Sigmoid colon (tissue), 4 donors: Measurements from ENCODE around the gene GALNT12.

ENCODE experiments used
- CTCF ChIP-seq, 4 experiments: fragments of 450-650 bp in 3 of 4; fragments of 200-600 bp in 1 of 4; IDR thresholded peaks; one replicate each; pipeline ENCODE4 v1.5.1; 2016 to 2019; ENCODE audit warnings: antibody characterized with exemption in 4 of 4, mild to moderate bottlenecking in 3 of 4, moderate library complexity in 2 of 4
- EP300 ChIP-seq, 4 donors: sonication (generic); formaldehyde crosslinking; IDR thresholded peaks; one replicate each; pipeline ENCODE4 v1.6.1; 2017; ENCODE audit warnings: antibody characterized with exemption in 4 of 4

- TF ChIP-seq CTCF (IDR thresholded peaks at IDR 0.05) (no peak), EP300 (IDR thresholded peaks at IDR 0.05) (no peak)
These were observed 29.9 kb upstream of the GALNT12 start for GRCh38 chr9:98777618-98778017.
